K562 (cell line): ENCODE data around the gene ARHGAP33. TPM values are rescaled to one million over a fixed set of nuclear protein-coding genes. Genes with fewer than 3 reads are reported as not detected.

ENCODE experiments used
- CBX5 ChIP-seq: IDR thresholded peaks from 2 replicates; pipeline ENCODE4 v1.6.1; 2014; ENCODE audit warnings: low read depth, borderline replicate concordance
- NFRKB ChIP-seq: fragments of 450-650 bp; IDR thresholded peaks from 2 replicates; pipeline ENCODE4 v1.6.1; 2016; ENCODE audit warnings: low read depth
- POLR2A ChIP-seq: fragments of 450-650 bp; conservative IDR thresholded peaks from 2 replicates; pipeline ENCODE4 v1.6.1; 2016
- RHOXF2B ChIP-seq: fragments of 250-450 bp; sonication (Bioruptor Pico); conservative IDR thresholded peaks from 2 replicates; pipeline ENCODE4 v1.5.1; 2021
- SIN3B ChIP-seq: fragments of 450-650 bp; IDR thresholded peaks from 2 replicates; pipeline ENCODE4 v1.6.1; 2017; ENCODE audit warnings: low read depth, mild to moderate bottlenecking, moderate library complexity
- SIX5 ChIP-seq, 2 experiments: IDR thresholded peaks; 2 replicates each; pipeline ENCODE4 v1.6.1; 2011; ENCODE audit warnings: low read length in 2 of 2, borderline replicate concordance in 1 of 2, low read depth in 1 of 2, mild to moderate bottlenecking in 1 of 2, moderate library complexity in 1 of 2; ENCODE audit not compliant: insufficient read depth in 1 of 2
- TCFL5 ChIP-seq: fragments of 250-450 bp; sonication (Bioruptor Pico); conservative IDR thresholded peaks from 2 replicates; pipeline ENCODE4 v1.6.1; 2021; ENCODE audit warnings: mild to moderate bottlenecking, moderate library complexity, matching md5 sums
- ZFPM2 ChIP-seq: fragments of 250-450 bp; sonication (Bioruptor Pico); IDR thresholded peaks from 2 replicates; pipeline ENCODE4 v1.5.1; 2022; ENCODE audit warnings: mild to moderate bottlenecking
- ZNF263 ChIP-seq: sonication (generic); formaldehyde crosslinking; IDR thresholded peaks from 2 replicates; pipeline ENCODE4 v1.8.0; 2022; ENCODE audit warnings: mild to moderate bottlenecking, missing genetic modification reagents, borderline replicate concordance
- polyA plus RNA-seq, 8 experiments: library from polyadenylated mRNA; depleted of rRNA in 4 of 8; stranded (reverse) in 5 of 8; unstranded in 3 of 8; fragments of >200 nt; fragmentation: Nextera tagmentation in 2 of 8; fragmentation: Illumina TruSeq in 1 of 8; extraction: Ambion mirVana in 2 of 8; extraction: Trizol in 1 of 8; gene quantifications; 2 replicates each; pipeline versions ENCODE4 v1.2.1 to v1.2.3, GENCODE V29; 2011 to 2014; ENCODE audit warnings: inconsistent platforms in 1 of 8, missing spikeins in 1 of 8
- total RNA-seq, 7 experiments: library from RNA; depleted of rRNA in 6 of 7; stranded (reverse); fragments of >200 nt in 6 of 7; fragmentation: Illumina TruSeq in 2 of 7; extraction: Trizol in 2 of 7; gene quantifications; 2 replicates each; pipeline versions ENCODE4 v1.2.1 to v1.2.3, GENCODE V29; 2011 to 2021; ENCODE audit warnings: low replicate concordance in 1 of 7
- TF ChIP-seq, protein P1 (sequence below), 2 experiments: fragments of 150-350 bp in 1 of 2; IDR thresholded peaks; 2 replicates each; pipeline ENCODE4 v1.6.1; 2012 to 2016; ENCODE audit warnings: low read depth in 2 of 2, low read length in 2 of 2, mild to moderate bottlenecking in 1 of 2, moderate library complexity in 1 of 2
- TF ChIP-seq, protein P2 (sequence below), 2 experiments: fragments of 450-650 bp; formaldehyde crosslinking in 1 of 2; IDR thresholded peaks; 2 replicates each; pipeline versions ENCODE4 v1.4.0 to v1.6.1; 2014 to 2020; ENCODE audit warnings: mild to moderate bottlenecking in 2 of 2, borderline replicate concordance in 1 of 2, low read depth in 1 of 2

ARHGAP33 gene
- total and polyA plus RNA-seq, 9 of the 15 experiments (the other 6 are each of a cell fraction or from before 2014, with no cell fraction given), result 0.06 to 26.6 (median 1.6) TPM; not detected in 1

DNA sequence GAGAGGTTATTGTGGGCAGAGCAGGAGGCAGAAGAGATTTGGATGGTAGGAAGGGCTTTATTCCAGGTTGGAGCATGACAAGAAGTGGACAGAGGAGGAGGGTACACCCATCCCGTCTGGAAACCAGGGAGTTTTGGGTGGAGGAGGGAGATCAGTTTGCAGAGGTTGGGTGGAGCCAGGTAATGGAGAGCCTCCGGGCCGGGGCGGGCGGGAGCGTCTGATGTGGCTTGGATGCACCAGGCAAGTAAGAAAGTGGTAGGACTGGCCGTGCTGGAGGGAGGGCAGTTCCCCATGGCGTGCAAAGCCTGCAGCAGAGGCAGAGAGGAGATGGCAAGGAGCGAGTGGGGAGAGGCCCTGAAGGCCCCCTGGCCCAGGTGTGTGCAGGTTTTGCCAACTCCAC, 44.0 kb upstream of the ARHGAP33 start (continued):
- TF ChIP-seq SIX5 (IDR thresholded peaks at IDR 0.05; ENCODE audit: borderline replicate concordance in 1 of 2, insufficient read depth in 1 of 2, low read depth in 1 of 2, low read length in 2 of 2) (no peak), ZFPM2 (CRISPR knock-in tag) (no peak), NFRKB (no peak), POLR2A (no peak; the same call in 1 of the 2 replicates), RHOXF2B (CRISPR knock-in tag) (no peak), SIN3B (no peak), CBX5 (no peak), ZNF263 (0 out of 2 replicates have a peak, but pooled peaks have one; percentile 24), TCFL5 (CRISPR knock-in tag) (no peak)
- TF ChIP-seq, protein P1, sequence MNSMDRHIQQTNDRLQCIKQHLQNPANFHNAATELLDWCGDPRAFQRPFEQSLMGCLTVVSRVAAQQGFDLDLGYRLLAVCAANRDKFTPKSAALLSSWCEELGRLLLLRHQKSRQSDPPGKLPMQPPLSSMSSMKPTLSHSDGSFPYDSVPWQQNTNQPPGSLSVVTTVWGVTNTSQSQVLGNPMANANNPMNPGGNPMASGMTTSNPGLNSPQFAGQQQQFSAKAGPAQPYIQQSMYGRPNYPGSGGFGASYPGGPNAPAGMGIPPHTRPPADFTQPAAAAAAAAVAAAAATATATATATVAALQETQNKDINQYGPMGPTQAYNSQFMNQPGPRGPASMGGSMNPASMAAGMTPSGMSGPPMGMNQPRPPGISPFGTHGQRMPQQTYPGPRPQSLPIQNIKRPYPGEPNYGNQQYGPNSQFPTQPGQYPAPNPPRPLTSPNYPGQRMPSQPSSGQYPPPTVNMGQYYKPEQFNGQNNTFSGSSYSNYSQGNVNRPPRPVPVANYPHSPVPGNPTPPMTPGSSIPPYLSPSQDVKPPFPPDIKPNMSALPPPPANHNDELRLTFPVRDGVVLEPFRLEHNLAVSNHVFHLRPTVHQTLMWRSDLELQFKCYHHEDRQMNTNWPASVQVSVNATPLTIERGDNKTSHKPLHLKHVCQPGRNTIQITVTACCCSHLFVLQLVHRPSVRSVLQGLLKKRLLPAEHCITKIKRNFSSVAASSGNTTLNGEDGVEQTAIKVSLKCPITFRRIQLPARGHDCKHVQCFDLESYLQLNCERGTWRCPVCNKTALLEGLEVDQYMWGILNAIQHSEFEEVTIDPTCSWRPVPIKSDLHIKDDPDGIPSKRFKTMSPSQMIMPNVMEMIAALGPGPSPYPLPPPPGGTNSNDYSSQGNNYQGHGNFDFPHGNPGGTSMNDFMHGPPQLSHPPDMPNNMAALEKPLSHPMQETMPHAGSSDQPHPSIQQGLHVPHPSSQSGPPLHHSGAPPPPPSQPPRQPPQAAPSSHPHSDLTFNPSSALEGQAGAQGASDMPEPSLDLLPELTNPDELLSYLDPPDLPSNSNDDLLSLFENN (IDR thresholded peaks at IDR 0.05; ENCODE audit: low read depth in 2 of 2, low read length in 2 of 2), result no peak
- TF ChIP-seq, protein P2, sequence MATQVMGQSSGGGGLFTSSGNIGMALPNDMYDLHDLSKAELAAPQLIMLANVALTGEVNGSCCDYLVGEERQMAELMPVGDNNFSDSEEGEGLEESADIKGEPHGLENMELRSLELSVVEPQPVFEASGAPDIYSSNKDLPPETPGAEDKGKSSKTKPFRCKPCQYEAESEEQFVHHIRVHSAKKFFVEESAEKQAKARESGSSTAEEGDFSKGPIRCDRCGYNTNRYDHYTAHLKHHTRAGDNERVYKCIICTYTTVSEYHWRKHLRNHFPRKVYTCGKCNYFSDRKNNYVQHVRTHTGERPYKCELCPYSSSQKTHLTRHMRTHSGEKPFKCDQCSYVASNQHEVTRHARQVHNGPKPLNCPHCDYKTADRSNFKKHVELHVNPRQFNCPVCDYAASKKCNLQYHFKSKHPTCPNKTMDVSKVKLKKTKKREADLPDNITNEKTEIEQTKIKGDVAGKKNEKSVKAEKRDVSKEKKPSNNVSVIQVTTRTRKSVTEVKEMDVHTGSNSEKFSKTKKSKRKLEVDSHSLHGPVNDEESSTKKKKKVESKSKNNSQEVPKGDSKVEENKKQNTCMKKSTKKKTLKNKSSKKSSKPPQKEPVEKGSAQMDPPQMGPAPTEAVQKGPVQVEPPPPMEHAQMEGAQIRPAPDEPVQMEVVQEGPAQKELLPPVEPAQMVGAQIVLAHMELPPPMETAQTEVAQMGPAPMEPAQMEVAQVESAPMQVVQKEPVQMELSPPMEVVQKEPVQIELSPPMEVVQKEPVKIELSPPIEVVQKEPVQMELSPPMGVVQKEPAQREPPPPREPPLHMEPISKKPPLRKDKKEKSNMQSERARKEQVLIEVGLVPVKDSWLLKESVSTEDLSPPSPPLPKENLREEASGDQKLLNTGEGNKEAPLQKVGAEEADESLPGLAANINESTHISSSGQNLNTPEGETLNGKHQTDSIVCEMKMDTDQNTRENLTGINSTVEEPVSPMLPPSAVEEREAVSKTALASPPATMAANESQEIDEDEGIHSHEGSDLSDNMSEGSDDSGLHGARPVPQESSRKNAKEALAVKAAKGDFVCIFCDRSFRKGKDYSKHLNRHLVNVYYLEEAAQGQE (IDR thresholded peaks at IDR 0.05; ENCODE audit: borderline replicate concordance), result no peak
- TF ChIP-seq, protein P2 (CRISPR knock-in tag; IDR thresholded peaks at IDR 0.05; ENCODE audit: low read depth), result no peak
